MCF 10A (cell line): ENCODE measurements around the gene MGAT5. TPM values are rescaled to one million over a fixed set of nuclear protein-coding genes. Genes with fewer than 3 reads are reported as not detected.

Experiments
- BruUV-seq: library from RNA; stranded (reverse); fragments of 400-500 nt; replicated peaks from 2 replicates; lab custom pipeline; 2021; lab: Mats Ljungman, UMichigan
- CTCF ChIA-PET: fragments of 300-600 bp; sonication (Branson Sonifier 250); formaldehyde crosslinking; extraction: SDS; loops from one replicate; lab custom pipeline; 2021; ENCODE audit warnings: antibody characterized with exemption, inconsistent platforms; lab: Yijun Ruan, JAX
- POLR2A ChIA-PET: fragments of 300-600, 350-650 bp; sonication (Branson Sonifier 250); formaldehyde crosslinking; extraction: SDS; loops from one replicate; lab custom pipeline; 2020; ENCODE audit warnings: antibody characterized with exemption, inconsistent platforms; lab: Yijun Ruan, JAX
- DNase-seq: peaks from one replicate; pipeline ENCODE4 v3.0.0-alpha.2; 2018; ENCODE audit not compliant: unreplicated experiment
- H3K27ac Mint-ChIP-seq: one replicate; pipeline ENCODE4 v1.8.0; 2022; ENCODE audit warnings: mild to moderate bottlenecking, low read depth, mixed read lengths; ENCODE audit not compliant: unreplicated experiment
- H3K27me3 Mint-ChIP-seq: one replicate; pipeline ENCODE4 v1.8.0; 2022; ENCODE audit warnings: mixed read lengths; ENCODE audit not compliant: insufficient read depth, unreplicated experiment
- H3K36me3 Mint-ChIP-seq: one replicate; pipeline ENCODE4 v1.8.0; 2022; ENCODE audit warnings: mild to moderate bottlenecking, moderate library complexity, mixed read lengths; ENCODE audit not compliant: insufficient read depth, unreplicated experiment
- H3K4me1 Mint-ChIP-seq: one replicate; pipeline ENCODE4 v1.8.0; 2022; ENCODE audit warnings: mixed read lengths; ENCODE audit not compliant: insufficient read depth, unreplicated experiment
- H3K4me3 Mint-ChIP-seq: one replicate; pipeline ENCODE4 v1.8.0; 2022; ENCODE audit warnings: mild to moderate bottlenecking, moderate library complexity, mixed read lengths; ENCODE audit not compliant: unreplicated experiment
- H3K9me3 Mint-ChIP-seq: one replicate; pipeline ENCODE4 v1.8.0; 2022; ENCODE audit warnings: mixed read lengths; ENCODE audit not compliant: unreplicated experiment
- intact Hi-C: fragments of 100-400 bp; cut with micrococcal nuclease; formaldehyde crosslinking; loops from 2 replicates; pipeline ENCODE4 v1.14.1; 2022
- total RNA-seq: library from RNA; stranded (reverse); gene quantifications from 2 replicates; pipeline ENCODE4 v1.2.3, GENCODE V29; 2022
- TF ChIP-seq, protein P1 (sequence below): fragments of 200-600 bp; IDR thresholded peaks from one replicate; pipeline ENCODE4 v1.8.0; 2022; ENCODE audit warnings: antibody characterized with exemption, mild to moderate bottlenecking; ENCODE audit not compliant: unreplicated experiment

The MGAT5 gene
- total RNA-seq, 1 experiment from 2014 or later, result 22.2 TPM

GRCh38 chr2:134482766-134483340, 229.0 kb downstream of the MGAT5 start:
- ChIA-PET CTCF (interaction anchor here (0.8 to 1.0 kb wide), 3 partner anchors 11 to 32 kb away, joined by 3 to 5 read pairs (median 3); no protein-coding TSS in a partner anchor), POLR2A (no interaction called here)
- TF ChIP-seq, protein P1, sequence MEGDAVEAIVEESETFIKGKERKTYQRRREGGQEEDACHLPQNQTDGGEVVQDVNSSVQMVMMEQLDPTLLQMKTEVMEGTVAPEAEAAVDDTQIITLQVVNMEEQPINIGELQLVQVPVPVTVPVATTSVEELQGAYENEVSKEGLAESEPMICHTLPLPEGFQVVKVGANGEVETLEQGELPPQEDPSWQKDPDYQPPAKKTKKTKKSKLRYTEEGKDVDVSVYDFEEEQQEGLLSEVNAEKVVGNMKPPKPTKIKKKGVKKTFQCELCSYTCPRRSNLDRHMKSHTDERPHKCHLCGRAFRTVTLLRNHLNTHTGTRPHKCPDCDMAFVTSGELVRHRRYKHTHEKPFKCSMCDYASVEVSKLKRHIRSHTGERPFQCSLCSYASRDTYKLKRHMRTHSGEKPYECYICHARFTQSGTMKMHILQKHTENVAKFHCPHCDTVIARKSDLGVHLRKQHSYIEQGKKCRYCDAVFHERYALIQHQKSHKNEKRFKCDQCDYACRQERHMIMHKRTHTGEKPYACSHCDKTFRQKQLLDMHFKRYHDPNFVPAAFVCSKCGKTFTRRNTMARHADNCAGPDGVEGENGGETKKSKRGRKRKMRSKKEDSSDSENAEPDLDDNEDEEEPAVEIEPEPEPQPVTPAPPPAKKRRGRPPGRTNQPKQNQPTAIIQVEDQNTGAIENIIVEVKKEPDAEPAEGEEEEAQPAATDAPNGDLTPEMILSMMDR, result no peak
- no peaks in the 10 kb centered on the region for H3K4me1 Mint-ChIP-seq
- intact Hi-C loops, result no loop called here
- DNase-seq, result no peak
- peaks cover 11% of the 10 kb centered on the region for H3K27me3 Mint-ChIP-seq
- H3K9me3 Mint-ChIP-seq, result no peaks in the 10 kb centered on the region
- no peak overlapping the region for H3K27ac Mint-ChIP-seq
- no TSS peak for BruUV-seq
- no peaks in the 10 kb centered on the region for H3K36me3 Mint-ChIP-seq
- H3K4me3 Mint-ChIP-seq, result no peak overlapping the region

DNA sequence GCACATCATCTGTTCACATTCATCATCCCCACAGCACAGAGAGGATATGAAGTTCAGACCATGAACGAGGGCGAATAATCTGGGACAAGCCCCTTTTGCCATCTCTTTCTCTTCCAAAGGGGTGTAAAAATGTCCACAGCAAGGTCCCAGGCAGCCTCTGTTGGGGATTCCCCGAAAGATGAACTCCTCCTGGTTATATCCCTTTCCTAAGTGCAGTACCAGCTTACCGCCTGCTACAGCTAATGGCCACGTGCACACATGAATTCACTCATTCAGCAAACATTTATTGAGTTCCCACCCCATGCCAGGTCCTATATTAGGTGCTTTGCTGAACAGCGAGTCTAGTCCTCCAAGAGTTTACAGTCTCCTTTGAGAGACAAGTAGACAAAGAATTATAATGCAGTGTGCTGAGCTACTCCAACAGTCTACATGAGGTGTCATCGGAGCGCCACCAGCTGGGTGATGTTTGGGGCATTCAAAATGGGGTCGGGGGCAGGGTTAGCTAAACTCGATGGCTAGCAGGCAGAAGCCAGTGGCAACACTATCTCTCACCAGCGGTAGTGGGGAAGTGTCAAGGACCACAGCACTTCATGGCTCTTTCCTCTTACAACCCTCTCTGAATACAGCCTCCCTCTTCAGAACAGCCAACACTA, 236.0 kb downstream of the MGAT5 start:
- Mint-ChIP-seq H3K27me3 (peaks cover 46% of the 10 kb centered on the region), H3K27ac (no peak overlapping the region), H3K4me1 (no peaks in the 10 kb centered on the region), H3K4me3 (no peak overlapping the region), H3K36me3 (no peaks in the 10 kb centered on the region), H3K9me3 (no peaks in the 10 kb centered on the region)
- ChIA-PET CTCF (interaction anchor here (0.7 to 1.9 kb wide), 3 partner anchors 15 to 39 kb away, joined by 3 to 9 read pairs (median 5); no protein-coding TSS in a partner anchor), POLR2A (no interaction called here)
- BruUV-seq, result no TSS peak
- intact Hi-C loops, result no loop called here
- no peak for DNase-seq
- TF ChIP-seq, protein P1, result no peak

- H3K4me1 Mint-ChIP-seq, result no peaks in the 10 kb centered on the region
- TF ChIP-seq, protein P1, result no peak
- no TSS peak for BruUV-seq
- H3K9me3 Mint-ChIP-seq, result no peaks in the 10 kb centered on the region
- no peak overlapping the region for H3K27ac Mint-ChIP-seq
- H3K4me3 Mint-ChIP-seq, result no peak overlapping the region
- peaks cover 46% of the 10 kb centered on the region for H3K27me3 Mint-ChIP-seq
- CTCF ChIA-PET, result interaction anchor here (0.5 to 1.9 kb wide), 4 partner anchors 16 to 364 kb away, joined by 3 to 9 read pairs (median 4); no protein-coding TSS in a partner anchor
- intact Hi-C loops, result no loop called here
- POLR2A ChIA-PET, result no interaction called here
- H3K36me3 Mint-ChIP-seq, result no peaks in the 10 kb centered on the region
- no peak for DNase-seq
Observed at GRCh38 chr2:134490559-134490958, 236.7 kb downstream of the MGAT5 start.

GRCh38 chr2:134491022-134491421, 237.2 kb downstream of the MGAT5 start:
- H3K4me1 Mint-ChIP-seq, result no peaks in the 10 kb centered on the region
- H3K36me3 Mint-ChIP-seq, result no peaks in the 10 kb centered on the region
- no peak overlapping the region for H3K27ac Mint-ChIP-seq
- intact Hi-C loops, result no loop called here
- ChIA-PET POLR2A (no interaction called here), CTCF (interaction anchor here (0.5 to 1.9 kb wide), 7 partner anchors 15 to 365 kb away, joined by 3 to 9 read pairs (median 3); no protein-coding TSS in a partner anchor)
- TF ChIP-seq, protein P1, result no peak
- H3K4me3 Mint-ChIP-seq, result no peak overlapping the region
- peaks cover 43% of the 10 kb centered on the region for H3K27me3 Mint-ChIP-seq
- H3K9me3 Mint-ChIP-seq, result no peaks in the 10 kb centered on the region
- no TSS peak for BruUV-seq
- DNase-seq, result no peak
